Activated CD8-positive, alpha-beta memory T cell treated with anti-CD3 and anti-CD28 coated beads for 1 hour (primary cell): ENCODE results near the gene MEX3B.

ENCODE experiments used
- DNase-seq, 2 donors: peaks; one replicate each; pipeline ENCODE4 v3.0.0-alpha.2; 2020; ENCODE audit warnings: low read depth in 1 of 2; ENCODE audit errors: extremely low read depth in 1 of 2

Gene MEX3B

DNA sequence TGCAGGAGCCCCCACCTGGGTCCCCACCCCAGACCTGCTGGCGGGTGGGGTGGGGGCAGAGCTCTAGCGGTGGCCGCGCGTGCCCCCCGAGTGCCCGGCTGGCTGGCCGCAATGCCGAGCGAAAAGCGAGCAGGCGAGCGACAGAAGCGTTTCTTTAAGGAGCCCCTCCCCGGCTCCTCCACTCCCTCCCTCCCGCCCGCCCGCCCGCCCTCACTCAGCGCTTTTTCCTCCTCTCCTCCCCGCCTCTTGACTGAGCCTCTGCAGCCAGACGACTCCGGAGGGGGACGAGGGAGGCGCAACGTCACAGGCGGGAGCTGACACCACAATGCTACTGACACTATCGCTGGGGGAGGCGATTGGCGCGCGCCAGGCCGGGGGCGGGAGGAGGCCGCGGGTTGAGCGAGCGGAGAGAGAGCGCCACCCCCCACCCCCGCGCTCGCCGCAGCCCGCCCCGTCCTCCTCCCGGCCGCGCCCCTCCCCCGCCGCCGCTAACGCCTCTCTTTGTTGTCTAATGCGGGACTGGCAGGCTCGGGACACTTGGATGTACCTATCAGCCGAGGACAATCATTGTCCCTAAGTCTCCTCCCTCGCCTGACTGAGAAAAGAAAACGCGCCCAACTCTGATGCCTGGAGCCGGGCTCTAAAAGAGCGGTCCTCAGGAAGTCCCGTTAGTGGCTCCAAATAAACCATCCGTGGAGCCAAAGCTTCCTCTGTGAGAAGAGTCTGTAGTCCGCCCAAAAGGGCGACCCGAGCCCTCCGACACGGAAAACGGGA lies at the start of gene MEX3B:
TSS of gene MEX3B (minus strand) at position 127 of the 774 bp plus-strand sequence. CDS start 313 bp downstream, outside the sequence.
- peak; percentile 64 to 75 for DNase-seq

DNA sequence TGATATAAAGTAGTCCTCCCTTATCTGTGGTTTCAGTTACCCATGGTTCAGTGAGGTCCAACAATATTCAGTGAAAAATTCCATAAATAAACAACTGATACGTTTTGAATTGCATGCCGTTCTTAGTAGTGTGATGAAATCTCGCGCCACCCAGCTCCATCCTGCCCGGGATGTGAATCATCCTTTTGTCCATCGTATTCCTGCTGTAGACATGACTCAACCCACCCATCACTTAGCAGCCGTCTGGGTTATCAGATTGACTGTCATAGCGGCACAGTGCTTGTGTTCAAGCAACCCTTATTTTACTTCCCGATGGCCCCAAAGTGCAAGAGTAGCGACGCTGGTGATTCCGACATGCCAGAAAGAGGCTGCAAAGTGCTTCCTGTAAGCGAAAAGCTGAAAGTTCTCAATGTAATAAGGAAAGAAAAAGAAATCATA lies 48.0 kb upstream of the MEX3B start:
- DNase-seq = no peak

DNA sequence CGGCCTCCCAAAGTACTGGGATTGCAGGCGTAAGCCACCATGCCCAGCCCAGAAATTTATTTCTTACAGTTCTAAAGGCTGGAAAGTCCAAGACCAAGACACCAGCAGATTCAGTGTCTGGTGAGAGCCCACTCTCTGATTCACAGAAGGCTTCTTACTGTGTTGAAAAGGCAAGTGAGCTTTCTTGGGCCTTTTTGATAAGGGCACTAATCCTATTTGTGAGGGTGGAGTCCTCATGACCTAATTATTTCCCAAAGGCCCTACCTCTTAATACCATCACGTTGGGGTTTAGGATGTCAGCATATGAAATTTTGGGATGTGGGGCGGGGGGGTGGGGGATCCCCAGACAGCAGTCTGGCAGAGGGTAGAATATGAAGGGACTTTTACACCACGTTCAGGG lies 47.5 kb upstream of the MEX3B start:
- DNase-seq = no peak

DNA sequence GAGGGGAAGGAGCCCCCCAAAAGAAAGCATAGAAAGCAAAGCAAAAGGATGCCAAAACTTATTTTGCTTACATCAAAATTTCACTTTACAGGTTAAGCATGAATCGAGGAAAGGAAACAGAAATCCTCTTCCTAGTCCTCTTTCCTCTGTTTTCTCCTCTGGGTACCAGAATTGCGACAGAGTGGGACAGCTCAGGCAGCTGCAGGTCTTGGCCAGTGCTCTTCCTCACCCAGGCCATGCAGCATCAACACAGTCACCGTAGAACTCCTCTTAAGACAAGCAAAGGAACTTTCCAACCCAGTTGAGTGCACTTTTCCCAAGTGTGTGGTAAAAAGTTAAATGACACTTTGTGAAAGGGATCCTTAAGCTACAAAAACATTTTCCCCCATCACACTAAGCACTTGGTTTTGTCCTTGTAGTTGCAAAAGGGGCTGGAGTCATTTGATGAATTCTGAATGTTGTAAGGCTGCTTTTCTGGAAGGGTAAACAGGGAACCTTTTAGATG lies 45.9 kb upstream of the MEX3B start:
- DNase-seq = no peak

DNA sequence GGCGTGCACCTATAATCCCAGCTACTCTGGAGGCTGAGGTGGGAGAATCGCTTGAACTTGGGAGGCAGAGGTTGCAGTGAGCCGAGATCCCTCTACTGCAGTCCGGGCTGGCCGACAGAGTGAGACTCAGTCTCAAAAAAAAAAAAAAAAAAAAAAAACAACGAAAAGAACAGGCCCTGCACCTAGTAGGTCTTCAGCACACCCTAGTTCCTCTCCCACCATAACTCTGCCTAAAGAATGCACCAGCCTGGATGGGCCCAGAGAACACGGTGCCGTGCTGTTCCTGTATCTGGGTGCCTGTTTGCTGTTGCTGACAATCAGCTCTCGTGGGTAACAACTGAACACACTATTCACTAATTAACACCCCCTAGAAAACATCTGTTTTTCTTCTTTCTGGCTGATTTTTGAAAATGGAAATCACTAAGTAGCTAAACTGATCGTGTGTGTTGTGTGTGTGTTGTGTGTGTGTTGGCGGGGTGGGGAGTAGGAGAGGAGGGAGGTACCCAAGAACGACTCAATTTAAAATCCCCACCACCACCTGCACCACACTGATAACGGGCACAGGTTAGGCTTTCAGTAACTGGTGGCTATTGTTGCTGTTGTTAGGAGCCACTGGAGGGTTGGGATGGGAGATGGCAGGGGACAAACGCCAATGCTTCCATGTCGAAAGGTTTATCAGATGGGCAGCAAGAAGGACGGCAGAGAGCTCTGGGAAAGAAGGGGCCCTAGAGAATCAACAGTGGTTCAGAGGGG lies 40.6 kb upstream of the MEX3B start:
- DNase-seq = no peak

DNA sequence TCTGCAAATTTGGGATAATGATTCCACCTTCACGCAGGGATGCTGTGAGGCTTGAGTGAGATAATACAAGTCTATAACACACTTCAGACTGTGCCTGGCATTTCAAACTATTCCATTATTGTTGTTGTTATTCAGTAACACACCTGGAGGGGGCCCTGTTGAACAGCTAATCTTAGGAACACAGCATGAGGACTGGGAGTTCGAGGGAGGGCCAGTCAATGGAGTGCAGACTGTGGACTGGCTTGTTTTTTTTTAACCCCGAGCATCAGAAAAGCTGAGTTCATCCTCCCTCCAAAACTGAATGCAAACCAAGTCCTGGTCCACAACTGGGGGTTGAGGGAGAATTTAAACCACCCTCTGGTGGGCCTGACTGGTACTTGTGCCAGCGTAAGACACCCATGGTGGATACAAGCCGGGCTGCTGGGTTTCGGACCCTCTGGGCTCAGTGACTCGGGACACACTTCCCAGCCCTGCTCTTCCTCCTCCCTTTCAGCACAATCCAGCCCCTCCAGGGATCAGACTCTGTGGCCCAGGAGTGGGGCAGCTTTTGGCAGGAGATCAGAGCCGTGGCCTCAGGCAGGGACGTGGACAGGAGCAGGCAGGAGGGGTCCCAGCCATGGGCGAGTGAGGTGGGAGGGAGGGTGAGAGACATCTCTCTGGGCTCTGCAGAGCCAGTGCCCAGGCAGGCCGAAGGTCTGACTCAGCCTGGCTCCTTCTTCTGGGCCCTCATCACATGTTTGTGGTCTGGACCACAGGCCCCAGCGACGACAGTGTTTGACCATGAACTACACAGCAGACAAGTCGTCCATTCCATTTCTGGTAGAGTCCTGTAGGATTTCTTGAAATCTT lies 36.3 kb upstream of the MEX3B start:
- DNase-seq = no peak

DNA sequence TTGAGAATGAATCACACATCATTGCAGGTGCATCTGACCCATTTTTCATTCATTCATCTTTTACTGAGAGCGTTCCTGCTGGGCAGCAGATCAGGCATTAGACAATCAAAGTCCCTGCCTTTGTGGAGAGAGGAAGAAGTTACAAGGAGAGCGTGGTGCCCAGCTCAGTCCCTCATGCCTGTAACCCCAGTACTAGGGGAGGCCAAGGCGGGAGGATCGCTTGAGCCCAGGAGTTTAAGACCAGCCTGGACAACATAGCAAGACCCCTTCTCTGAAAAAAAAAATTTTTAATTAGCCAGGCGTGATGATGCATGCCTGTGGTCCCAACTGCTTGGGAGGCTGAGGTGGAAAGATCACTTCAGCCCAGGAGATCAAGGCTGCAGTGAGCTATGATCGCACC lies 35.0 kb upstream of the MEX3B start:
- no peak for DNase-seq

DNA sequence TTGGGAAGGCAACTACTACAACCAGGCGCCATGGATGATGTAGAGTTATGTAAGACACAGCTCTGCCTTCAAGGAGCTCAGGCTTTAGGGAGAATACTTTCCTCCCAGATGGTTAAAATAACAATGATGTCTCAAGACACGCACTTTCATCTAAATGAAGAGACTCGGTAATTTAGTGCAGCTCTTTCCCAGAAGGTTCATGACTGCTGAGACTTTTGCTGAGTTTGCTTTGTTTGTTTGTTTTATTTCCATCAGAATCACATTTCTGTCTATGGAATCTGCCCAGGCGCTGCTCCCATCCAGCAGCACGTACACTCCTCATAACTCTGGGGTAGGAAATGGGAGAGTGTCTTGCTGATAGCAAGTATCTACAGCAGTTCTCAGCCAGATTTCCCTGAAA lies 33.9 kb upstream of the MEX3B start:
- no peak for DNase-seq

DNA sequence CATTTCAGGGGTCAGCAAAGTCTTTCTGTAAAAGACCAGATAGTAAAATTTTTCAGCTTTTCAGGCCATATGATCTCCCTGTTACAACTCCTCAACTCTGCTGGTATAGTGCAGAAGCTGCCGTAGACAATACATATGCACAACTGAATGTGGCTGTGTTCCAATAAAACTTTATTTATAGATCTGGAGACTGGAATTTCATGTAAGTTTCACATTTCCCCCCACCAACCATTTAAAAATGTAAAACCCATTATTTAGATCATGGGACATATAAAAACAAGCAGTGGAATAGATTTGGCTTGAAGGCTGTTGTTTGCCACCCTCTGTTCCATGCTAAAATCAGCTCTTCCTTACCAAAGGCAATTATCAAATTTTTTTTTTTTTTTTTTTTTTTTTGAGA lies 28.8 kb upstream of the MEX3B start:
- no peak for DNase-seq

DNA sequence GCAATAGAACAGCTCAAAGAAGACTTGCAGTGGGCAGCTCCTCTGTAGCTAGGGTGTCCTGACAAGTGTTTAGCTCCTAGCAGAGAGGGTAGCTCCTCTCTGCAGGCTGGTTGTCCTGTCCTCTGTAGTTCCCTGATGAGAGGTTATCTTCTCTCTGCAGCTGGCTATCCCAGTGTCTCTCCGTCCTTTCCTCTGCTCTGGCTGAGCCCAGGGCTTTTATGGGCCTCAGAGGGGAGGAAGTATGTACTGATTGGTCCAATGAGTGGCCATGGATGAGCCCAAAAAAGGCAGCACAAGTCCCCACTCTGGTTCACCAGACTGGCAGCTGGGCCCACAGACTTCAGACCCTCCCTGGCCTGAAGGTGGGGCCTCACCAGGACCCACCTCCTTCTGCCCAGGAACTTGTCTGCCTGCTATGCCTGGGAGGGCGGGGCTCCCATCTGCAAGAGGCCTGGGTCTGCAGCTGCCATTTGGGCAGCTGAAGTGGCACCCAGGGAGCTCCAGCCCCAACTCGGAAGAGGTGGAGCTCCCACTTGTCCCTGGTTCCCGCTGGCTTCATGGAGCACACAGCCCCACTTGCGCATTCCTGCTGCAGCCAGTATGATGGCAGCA lies 27.2 kb upstream of the MEX3B start:
- no peak for DNase-seq

DNA sequence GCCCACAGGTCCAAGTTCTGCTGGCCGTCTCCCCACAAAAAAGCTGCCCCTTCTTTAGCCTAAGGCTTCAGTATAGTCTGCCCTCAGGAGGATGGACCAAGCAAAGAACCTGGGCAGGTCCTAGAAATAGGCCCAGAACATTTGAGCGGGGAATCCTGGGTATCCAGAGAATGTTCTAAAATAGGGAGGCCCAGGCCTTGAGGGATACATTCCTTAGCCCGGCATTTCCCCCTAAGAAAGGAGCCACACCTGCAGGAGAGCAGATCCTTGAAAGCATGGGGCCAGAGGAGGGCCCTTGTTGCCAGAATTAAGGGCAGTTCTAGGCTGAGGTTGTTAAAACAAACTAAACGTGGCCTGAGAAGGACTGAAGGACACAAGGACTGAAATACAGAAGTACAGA lies 20.6 kb upstream of the MEX3B start:
- DNase-seq = no peak

DNA sequence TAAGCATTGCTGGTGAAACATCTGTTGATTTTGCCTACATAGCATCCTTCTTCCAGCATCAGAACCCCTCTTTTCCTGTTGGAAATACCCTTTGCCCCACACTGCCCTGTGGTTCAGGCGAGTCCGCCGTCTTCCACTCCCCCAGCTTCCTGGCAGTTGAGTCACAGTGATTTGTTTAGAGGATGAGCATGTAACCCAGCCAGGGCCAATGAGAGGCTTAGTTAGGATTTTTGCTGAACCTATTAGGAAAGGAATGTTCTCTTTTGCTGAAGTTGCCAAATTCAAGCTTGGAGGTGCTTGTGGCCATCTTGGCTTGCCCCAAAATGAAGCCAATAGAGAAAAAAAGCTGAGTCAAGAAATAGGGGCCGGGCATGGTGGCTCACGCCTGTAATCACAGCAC lies 19.0 kb upstream of the MEX3B start:
- DNase-seq = no peak

DNA sequence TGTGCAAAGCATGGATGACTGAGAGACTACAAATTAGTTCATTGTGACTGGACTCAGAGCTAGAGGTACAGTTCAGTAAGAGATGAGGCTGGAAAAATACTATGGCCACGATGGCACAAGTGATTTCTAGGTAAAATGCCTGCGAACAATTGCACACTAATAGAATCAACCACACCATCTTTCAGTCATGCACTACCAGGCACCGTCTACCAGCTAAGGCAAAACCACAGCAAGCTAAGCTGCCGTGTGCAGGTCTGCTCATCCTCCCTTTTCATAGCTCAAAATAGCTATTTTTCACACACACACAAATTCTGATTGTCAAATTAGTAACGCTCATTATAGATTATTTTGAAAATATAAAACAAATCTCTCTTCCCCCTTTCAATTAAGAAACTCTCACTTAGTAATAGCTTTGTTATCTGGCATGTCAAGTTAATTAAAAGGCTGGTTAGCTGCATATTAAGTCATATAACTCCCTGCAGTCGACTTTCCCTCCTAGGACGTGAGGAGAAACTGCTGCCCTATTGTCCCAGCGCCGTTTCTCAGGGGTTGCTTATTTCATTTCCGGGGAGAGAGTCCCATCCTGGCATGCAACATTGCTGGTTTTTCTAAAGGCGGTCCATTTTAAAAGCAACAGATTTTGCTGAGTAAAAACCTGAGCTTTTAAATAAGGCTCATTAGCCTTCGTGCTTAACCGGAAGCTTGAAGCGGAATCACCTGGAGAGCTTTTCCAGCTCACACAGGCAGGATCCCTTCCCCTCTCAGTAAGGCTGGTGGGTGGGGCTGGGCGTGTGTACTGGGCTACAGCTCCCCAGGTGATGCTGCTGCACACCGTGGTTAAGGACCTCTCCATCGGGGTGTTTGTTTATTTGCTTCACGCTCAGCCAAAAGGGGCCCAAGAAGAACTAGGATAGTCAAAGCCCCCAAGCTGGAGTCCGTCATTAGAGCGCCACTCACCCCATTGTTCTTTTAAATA lies 16.9 kb upstream of the MEX3B start:
- DNase-seq = no peak

DNA sequence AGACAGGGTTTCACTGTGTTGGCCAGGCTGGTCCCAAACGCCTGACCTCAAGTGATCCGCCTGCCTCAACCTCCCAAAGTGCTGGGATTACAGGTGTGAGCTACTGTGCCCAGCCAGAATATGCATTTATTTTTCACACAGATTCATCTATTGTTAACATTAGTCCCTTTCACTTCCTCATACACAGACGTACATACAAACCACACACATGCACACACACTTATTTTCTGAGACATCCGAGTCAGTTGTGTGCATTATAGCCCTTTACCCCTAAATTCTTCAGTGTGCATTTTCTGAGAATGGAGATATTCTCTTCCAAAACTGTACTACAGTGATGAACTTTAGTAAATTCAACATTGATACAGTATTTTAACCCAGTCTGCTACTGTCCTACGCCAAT lies 15.0 kb upstream of the MEX3B start:
- DNase-seq = no peak

DNA sequence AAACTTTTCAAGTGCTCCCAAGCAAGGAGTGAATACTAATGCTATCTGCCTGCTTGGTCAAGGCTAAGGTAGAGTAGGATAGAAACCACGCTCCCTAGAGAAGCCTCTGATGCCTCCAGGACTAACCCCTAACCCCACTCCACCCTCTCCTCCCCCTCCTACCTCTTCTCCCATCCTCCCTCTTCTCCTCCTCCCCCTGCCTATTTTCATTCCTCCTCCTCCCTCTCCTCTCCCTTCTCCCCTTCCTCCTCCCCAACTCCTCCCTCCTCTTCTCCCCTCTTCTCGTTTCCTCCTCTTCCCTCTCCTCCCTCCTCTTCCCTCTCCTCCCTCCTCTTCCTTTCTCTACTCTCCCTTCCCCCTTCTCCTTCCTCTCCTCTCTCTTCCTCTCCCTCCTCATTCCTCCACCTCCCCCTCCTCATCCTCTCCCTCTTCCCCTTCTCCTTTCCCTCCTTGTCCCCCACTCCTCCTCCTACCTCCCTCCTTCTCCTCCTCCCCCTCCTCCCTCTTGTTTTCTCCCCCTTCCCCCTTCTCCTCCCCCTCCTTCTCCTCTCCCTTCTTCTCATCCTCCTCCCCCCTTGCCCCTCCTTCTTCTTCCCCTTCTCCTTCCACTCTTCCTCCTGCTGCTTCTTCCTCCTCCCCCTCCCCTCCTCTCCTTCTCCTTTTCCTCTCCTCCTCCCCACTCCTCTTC lies 12.8 kb upstream of the MEX3B start:
- DNase-seq = no peak

DNA sequence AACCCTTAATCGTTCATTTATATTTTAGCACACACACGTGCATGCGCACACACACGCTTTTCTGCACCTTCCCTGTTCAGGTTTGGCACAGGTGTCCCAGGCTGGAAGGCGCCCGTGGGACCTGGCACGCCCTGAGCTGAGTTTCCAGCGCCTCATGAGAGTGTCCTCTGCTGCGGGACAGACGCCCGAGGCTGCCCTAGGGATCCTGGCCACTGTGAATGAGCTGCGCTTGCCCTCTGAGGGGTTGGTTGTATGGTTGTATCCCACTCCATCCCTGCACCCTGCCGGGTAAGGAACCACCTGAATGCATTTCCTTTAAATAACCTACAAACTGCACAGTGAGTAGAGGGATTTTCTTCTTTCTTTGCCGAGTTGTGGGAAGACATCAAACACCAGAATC lies 12.2 kb upstream of the MEX3B start:
- DNase-seq = no peak

DNA sequence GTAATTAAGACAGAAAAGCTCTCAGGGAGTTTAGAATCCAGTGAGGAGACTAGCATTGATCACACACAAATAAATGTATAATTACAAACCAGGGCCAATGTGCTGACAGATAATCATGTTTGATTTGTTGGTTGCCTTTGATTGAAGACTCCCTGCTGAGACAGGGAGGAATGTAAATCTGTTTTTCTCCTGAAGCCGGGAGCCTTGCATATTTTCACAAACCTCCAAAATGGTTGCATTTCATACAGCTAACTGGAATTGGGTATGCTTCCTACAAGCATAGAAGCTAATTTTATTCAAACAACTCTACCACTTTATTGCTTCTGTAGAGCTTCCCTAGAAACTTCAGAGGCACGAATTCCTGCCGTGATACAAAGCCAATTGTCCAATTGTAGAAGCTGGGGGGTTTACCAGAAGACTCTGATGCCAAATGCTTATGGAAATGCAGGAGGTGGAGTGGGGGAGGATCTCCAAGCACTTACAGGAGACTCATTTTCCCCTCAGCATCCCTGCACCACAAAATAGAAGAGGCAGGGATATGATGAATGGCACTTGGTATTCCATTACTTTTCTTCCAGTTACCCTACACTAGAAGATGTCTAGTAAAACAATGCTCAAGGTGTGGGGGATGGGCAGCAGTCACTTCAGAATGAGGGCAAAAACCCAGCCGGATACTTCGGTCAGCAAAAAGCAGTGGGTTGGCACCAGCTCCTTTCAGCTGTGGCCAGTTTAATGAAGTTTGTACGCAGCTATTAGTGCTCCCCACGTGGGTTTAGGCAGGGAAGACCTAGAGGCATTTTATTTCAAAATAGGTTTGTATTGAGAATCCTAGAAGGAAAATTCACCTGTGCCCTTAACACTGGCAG lies 11.4 kb upstream of the MEX3B start:
- no peak for DNase-seq

DNA sequence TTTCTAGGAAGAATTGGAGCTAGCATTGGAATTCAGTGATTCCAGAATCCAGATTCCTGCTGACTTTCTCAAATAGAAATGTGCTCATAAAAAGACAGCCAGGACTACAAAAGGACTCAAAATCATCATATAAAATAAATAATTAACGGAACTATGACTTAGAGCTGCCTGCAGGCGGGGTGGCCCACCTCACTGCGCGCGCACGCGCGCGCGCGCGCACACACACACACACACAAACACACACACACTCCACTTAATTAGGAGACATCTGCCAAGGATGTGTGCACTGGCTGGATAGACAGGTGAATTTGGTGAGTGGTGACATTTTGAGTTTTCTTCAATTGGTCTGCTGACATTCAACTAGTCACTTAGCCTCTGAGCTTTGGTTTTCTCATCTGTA lies 6.9 kb upstream of the MEX3B start:
- DNase-seq = no peak
